ENCODE results near the gene NEDD4.

Gene NEDD4

GRCh38 chr15:55993111-55993803 is at the start of gene NEDD4:
TSS of gene NEDD4 (minus strand) at chr15:55993612. CDS start at chr15:55993555, 57 bp downstream.
- peak; percentile 82 for TF ChIP-seq CTCF (IDR thresholded peaks at IDR 0.05; ENCODE audit: control insufficient read depth, extremely low read depth, insufficient read depth)
- peak; percentile 30 for DNase-seq (ENCODE audit: low read depth)
- H3K4me3 ChIP-seq (ENCODE audit: low read depth, low read length) = peak within 1 kb of the TSS; percentile 68

- H3K4me3 ChIP-seq (ENCODE audit: low read depth, low read length) = no peak overlapping the region
- TF ChIP-seq CTCF (IDR thresholded peaks at IDR 0.05; ENCODE audit: control insufficient read depth, extremely low read depth, insufficient read depth) = no peak
- DNase-seq (ENCODE audit: low read depth) = no peak
These were observed 49.1 kb upstream of the NEDD4 start for GRCh38 chr15:56042498-56042897.

DNA sequence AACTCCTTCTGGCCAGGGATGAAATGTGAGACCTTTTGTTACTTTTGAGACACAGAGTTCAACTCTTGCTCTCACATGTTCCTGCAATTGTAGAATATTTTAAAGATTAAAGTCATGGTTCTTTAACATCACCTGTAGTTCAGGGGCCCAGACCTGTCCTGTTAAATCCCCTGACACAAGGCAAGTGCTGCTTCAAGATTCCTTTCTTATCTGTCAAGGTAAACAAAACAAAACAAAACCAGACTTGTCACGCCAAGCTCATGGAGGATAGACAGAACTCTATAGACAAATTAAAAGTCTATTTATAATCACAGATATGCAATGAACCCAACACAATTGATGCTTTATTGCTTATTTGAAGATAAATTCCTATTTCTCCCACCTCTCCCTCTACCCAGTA is 48.6 kb upstream of the NEDD4 start:
- no peak overlapping the region for H3K4me3 ChIP-seq (ENCODE audit: low read depth, low read length)
- DNase-seq (ENCODE audit: low read depth) = no peak
- no peak for TF ChIP-seq CTCF (IDR thresholded peaks at IDR 0.05; ENCODE audit: control insufficient read depth, extremely low read depth, insufficient read depth)

GRCh38 chr15:56040081-56041035 is 46.9 kb upstream of the NEDD4 start:
- DNase-seq (ENCODE audit: low read depth) = no peak
- H3K4me3 ChIP-seq (ENCODE audit: low read depth, low read length) = no peak overlapping the region
- TF ChIP-seq CTCF (IDR thresholded peaks at IDR 0.05; ENCODE audit: control insufficient read depth, extremely low read depth, insufficient read depth) = no peak

GRCh38 chr15:56038707-56039106 is 45.3 kb upstream of the NEDD4 start:
- H3K4me3 ChIP-seq (ENCODE audit: low read depth, low read length) = no peak overlapping the region
- no peak for DNase-seq (ENCODE audit: low read depth)
- TF ChIP-seq CTCF (IDR thresholded peaks at IDR 0.05; ENCODE audit: control insufficient read depth, extremely low read depth, insufficient read depth) = no peak

- no peak for DNase-seq (ENCODE audit: low read depth)
- no peak overlapping the region for H3K4me3 ChIP-seq (ENCODE audit: low read depth, low read length)
- TF ChIP-seq CTCF (IDR thresholded peaks at IDR 0.05; ENCODE audit: control insufficient read depth, extremely low read depth, insufficient read depth) = no peak
These were observed 44.6 kb upstream of the NEDD4 start for GRCh38 chr15:56038015-56038414.

Data from LNCaP clone FGC (cell line).